ENCODE data around the gene HEATR5B.
"Not testable (repeated sequence)": the region's sequence is repeated elsewhere in the genome, so short reads cannot be mapped to it uniquely, and the experiment has no call there.

Gene HEATR5B

GRCh38 chr2:36981911-36982310 lies 102.3 kb downstream of the HEATR5B start:
- TF ChIP-seq, protein P1, sequence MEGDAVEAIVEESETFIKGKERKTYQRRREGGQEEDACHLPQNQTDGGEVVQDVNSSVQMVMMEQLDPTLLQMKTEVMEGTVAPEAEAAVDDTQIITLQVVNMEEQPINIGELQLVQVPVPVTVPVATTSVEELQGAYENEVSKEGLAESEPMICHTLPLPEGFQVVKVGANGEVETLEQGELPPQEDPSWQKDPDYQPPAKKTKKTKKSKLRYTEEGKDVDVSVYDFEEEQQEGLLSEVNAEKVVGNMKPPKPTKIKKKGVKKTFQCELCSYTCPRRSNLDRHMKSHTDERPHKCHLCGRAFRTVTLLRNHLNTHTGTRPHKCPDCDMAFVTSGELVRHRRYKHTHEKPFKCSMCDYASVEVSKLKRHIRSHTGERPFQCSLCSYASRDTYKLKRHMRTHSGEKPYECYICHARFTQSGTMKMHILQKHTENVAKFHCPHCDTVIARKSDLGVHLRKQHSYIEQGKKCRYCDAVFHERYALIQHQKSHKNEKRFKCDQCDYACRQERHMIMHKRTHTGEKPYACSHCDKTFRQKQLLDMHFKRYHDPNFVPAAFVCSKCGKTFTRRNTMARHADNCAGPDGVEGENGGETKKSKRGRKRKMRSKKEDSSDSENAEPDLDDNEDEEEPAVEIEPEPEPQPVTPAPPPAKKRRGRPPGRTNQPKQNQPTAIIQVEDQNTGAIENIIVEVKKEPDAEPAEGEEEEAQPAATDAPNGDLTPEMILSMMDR (conservative IDR thresholded peaks at IDR 0.05) = no peak
- peak overlapping the region; percentile 44 for H3K27ac ChIP-seq

- not testable (repeated sequence) for H3K27ac ChIP-seq
Observed at GRCh38 chr2:36979007-36979406, 105.2 kb downstream of the HEATR5B start.

DNA sequence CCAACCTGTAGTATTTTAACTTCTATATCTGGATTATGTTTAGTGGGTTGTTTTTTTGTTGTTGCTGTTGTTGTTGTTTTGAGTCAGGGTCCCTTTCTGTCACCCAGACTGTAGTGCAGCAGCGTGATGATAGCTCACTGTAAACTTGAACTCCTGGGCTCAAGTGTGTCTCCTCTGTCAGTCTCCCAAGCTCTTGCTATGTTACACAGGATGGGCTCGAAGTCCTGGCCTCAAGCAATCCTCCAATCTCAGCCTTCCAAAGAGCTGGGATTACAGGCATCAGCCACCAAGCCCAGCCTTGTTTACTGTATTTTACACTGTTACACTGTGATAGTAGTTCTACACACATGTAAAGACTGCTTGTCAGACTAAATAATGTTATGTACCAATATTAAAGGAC lies 108.1 kb downstream of the HEATR5B start:
- H3K27ac ChIP-seq = no peak overlapping the region
- TF ChIP-seq, protein P1 (conservative IDR thresholded peaks at IDR 0.05) = no peak

GRCh38 chr2:36975306-36975705 lies 108.9 kb downstream of the HEATR5B start:
- no peak overlapping the region for H3K27ac ChIP-seq
- TF ChIP-seq, protein P1 (conservative IDR thresholded peaks at IDR 0.05) = no peak

- no peak overlapping the region for H3K27ac ChIP-seq
- TF ChIP-seq, protein P1 (conservative IDR thresholded peaks at IDR 0.05) = no peak
Observed at GRCh38 chr2:36973320-36973719, 110.9 kb downstream of the HEATR5B start.

DNA sequence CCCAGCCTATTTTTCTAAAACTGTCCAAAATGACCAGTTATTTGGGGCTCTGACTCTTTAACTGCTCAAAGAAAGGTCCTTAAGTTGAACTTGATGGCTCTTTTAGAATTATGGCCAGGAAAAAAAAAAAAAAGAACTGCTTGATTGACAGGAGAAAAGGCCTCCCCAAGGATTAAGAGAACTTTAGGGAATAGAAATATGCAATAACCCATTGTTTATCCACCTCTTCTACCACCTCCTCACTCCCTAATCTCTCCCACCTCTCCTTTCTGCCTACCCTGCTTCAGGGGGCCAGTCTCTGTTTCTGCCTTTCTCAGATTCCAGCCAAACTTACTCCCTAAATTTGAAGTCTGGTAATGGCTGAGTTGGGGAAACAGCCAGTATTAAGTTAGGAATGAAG lies 112.2 kb downstream of the HEATR5B start:
- TF ChIP-seq, protein P1 (conservative IDR thresholded peaks at IDR 0.05) = no peak
- H3K27ac ChIP-seq = no peak overlapping the region

- TF ChIP-seq, protein P1 (conservative IDR thresholded peaks at IDR 0.05) = no peak
- H3K27ac ChIP-seq = peak overlapping the region; percentile 94
Observed at GRCh38 chr2:36967236-36967876, 116.8 kb downstream of the HEATR5B start.

GRCh38 chr2:36966370-36967235 lies 117.6 kb downstream of the HEATR5B start, which contains the start of gene STRN:
Gene STRN (minus strand): TSS chr2:36966536. CDS start chr2:36966463, 73 bp downstream.
- peak within 1 kb of the TSS; percentile 94 for H3K27ac ChIP-seq
- TF ChIP-seq, protein P1 (conservative IDR thresholded peaks at IDR 0.05) = no peak
